Astrocyte (in vitro differentiated cells and primary cell): ENCODE results near the gene NSA2.

Experiments
- EZH2 ChIP-seq: IDR thresholded peaks from 2 replicates; pipeline ENCODE4 v1.6.1; 2012; ENCODE audit warnings: mild to moderate bottlenecking, low read length, inconsistent platforms; ENCODE audit not compliant: insufficient read depth
- TF ChIP-seq, protein P1 (sequence below): IDR thresholded peaks from 2 replicates; pipeline ENCODE4 v1.5.1; 2011; ENCODE audit warnings: low read depth, mild to moderate bottlenecking, inconsistent platforms, low read length, moderate library complexity; ENCODE audit not compliant: insufficient read depth

- TF ChIP-seq, protein P1, sequence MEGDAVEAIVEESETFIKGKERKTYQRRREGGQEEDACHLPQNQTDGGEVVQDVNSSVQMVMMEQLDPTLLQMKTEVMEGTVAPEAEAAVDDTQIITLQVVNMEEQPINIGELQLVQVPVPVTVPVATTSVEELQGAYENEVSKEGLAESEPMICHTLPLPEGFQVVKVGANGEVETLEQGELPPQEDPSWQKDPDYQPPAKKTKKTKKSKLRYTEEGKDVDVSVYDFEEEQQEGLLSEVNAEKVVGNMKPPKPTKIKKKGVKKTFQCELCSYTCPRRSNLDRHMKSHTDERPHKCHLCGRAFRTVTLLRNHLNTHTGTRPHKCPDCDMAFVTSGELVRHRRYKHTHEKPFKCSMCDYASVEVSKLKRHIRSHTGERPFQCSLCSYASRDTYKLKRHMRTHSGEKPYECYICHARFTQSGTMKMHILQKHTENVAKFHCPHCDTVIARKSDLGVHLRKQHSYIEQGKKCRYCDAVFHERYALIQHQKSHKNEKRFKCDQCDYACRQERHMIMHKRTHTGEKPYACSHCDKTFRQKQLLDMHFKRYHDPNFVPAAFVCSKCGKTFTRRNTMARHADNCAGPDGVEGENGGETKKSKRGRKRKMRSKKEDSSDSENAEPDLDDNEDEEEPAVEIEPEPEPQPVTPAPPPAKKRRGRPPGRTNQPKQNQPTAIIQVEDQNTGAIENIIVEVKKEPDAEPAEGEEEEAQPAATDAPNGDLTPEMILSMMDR: no peak
- no peak for TF ChIP-seq EZH2
These were observed 1.8 kb upstream of the NSA2 start for GRCh38 chr5:74765201-74765600.
